ENCODE results near the gene GRAMD1A.

DNA sequence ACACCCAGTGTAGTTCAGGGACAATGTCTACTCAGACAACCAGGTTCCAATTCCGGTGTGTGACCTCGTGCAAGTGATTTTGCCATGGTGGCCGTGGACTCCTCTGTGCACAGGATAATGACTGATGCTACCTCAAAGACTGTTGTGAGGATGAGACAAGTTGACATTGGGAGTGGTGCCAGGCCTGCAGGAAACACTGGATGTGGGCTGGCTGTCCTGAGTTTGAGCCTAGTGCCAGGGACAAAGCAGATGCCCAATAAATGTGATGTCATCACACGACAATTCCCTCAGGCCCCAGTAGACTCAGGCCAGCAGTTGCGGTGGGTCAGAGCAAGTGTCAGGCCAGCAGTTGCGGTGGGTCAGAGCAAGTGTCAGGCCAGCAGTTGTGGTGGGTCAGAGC, 24.0 kb downstream of the GRAMD1A start:
- TF ChIP-seq ZNF274 (IDR thresholded peaks at IDR 0.05; ENCODE audit: low read depth, low read length), result no peak
- TF ChIP-seq YY1 (IDR thresholded peaks at IDR 0.05; ENCODE audit: insufficient read depth, insufficient read length), result no peak
